A673 (cell line): Measurements from ENCODE around the gene GPC6.

Experiments
- CTCF ChIP-seq: fragments of 300-800, 200-600 bp; sonication (generic); conservative IDR thresholded peaks from 2 replicates; pipeline ENCODE4 v1.5.1; 2017; ENCODE audit warnings: low read depth, mild to moderate bottlenecking, antibody characterized with exemption, low read length, moderate library complexity, mixed read lengths
- EZH2 ChIP-seq: fragments of 200-600 bp; sonication (generic); IDR thresholded peaks from 2 replicates; pipeline ENCODE4 v1.6.1; 2017; ENCODE audit warnings: borderline replicate concordance, low read depth, mild to moderate bottlenecking, mixed read lengths, antibody characterized with exemption, low read length; ENCODE audit not compliant: poor library complexity, severe bottlenecking

- no peak for TF ChIP-seq CTCF
- TF ChIP-seq EZH2: no peak
These were observed 159.5 kb downstream of the GPC6 start for GRCh38 chr13:93386116-93386515.
